Spinal cord (tissue), 10 donors: ENCODE data around the gene CEP72. TPM values are rescaled to one million over a fixed set of nuclear protein-coding genes. Genes with fewer than 3 reads are reported as not detected.
"Not testable (repeated sequence)": the region's sequence is repeated elsewhere in the genome, so short reads cannot be mapped to it uniquely, and the experiment has no call there.

Experiments
- DNase-seq, 6 donors: peaks; one replicate each; pipeline versions ENCODE4 v3.0.0 to v3.0.0-alpha.2; 2013 to 2015; ENCODE audit warnings: low spot score in 6 of 6, low read depth in 4 of 6
- H3K27ac ChIP-seq: one replicate; pipeline ENCODE4 v1.5.1; 2013; ENCODE audit warnings: low read depth, low read length, control low read depth
- H3K27me3 ChIP-seq: one replicate; pipeline ENCODE4 v1.6.1; 2013; ENCODE audit warnings: low read length; ENCODE audit not compliant: control insufficient read depth, insufficient read depth
- H3K36me3 ChIP-seq: one replicate; pipeline ENCODE4 v1.6.1; 2013; ENCODE audit warnings: low read length; ENCODE audit not compliant: control insufficient read depth, insufficient read depth
- H3K4me1 ChIP-seq: one replicate; pipeline ENCODE4 v1.6.1; 2013; ENCODE audit warnings: low read length; ENCODE audit not compliant: control insufficient read depth, insufficient read depth
- H3K4me3 ChIP-seq: one replicate; pipeline ENCODE4 v1.5.1; 2013; ENCODE audit warnings: low read depth, low read length, control low read depth
- H3K9me3 ChIP-seq: one replicate; pipeline ENCODE4 v1.6.1; 2013; ENCODE audit warnings: low read length; ENCODE audit not compliant: control insufficient read depth, insufficient read depth
- WGBS: methylation state at CpG from one replicate; pipeline ENCODE4 v1.1.5; 2013; ENCODE audit warnings: missing lambda C conversion rate; ENCODE audit not compliant: insufficient coverage; 5-methylcytosine and 5-hydroxymethylcytosine counted together
- polyA plus RNA-seq, 2 donors: library from polyadenylated mRNA; unstranded; fragments of 120-200 nt; gene quantifications; one replicate each; pipeline ENCODE4 v1.2.1, GENCODE V29; 2013; ENCODE audit not compliant: insufficient read length in 2 of 2
- total RNA-seq, 2 donors: library from RNA; depleted of rRNA in 1 of 2; stranded (reverse); fragments of 120-200 nt in 1 of 2; fragments of >200 nt in 1 of 2; gene quantifications; one replicate each; pipeline versions ENCODE4 v1.2.3 to v1.2.4, GENCODE V29; 2013 to 2014
- donor health status: healthy.

The CEP72 gene
- total and polyA plus RNA-seq, 4 donors, result 3.5 to 12.1 (median 9.1) TPM

GRCh38 chr5:693271-694041, 81.3 kb downstream of the CEP72 start, which contains the start of gene TPPP:
TSS of gene TPPP (minus strand) at chr5:693352. CDS start at chr5:678060, 15,292 bp downstream.
- peaks cover 17% of the 10 kb centered on the region for H3K4me1 ChIP-seq
- H3K9me3 ChIP-seq, H3K36me3 ChIP-seq, H3K27ac ChIP-seq: not testable (repeated sequence)
- peak in 5 of 6 donors; percentile 58 to 94 (median 84) for DNase-seq
- WGBS, result 0% methylated on average over 62 of the region's 109 CpGs
- H3K4me3 ChIP-seq, result peak within 1 kb of the TSS; percentile 41
- peaks cover 12% of the 10 kb centered on the region for H3K27me3 ChIP-seq

DNA sequence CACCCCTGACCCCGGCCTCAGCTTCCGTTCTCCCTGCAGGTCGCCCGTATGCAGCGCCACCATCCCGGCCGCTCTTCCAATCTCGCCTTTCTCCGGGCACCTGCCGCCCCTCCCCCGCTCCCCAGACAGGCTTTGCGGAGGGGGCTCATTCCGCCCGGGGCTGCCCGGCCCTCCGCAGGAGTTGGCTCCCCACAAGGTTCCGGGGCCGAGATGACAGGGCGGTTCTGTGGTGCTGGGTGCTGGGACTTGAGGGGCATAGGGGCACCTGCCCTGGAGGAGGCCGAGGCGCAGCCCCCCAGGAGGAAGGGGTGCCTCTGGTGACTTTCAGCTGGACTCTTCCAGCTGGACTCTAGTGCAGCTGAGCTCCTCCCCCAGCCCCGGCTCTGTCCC, 81.9 kb downstream of the CEP72 start:
- not testable (repeated sequence) for H3K36me3 ChIP-seq, H3K4me3 ChIP-seq, DNase-seq, H3K27ac ChIP-seq, H3K9me3 ChIP-seq
- WGBS, result 0% methylated on average over 9 of the region's 22 CpGs
- Histone ChIP-seq H3K4me1 (peaks cover 17% of the 10 kb centered on the region), H3K27me3 (peaks cover 12% of the 10 kb centered on the region)

- H3K36me3 ChIP-seq, H3K4me3 ChIP-seq, H3K27ac ChIP-seq, DNase-seq: not testable (repeated sequence)
- H3K9me3 ChIP-seq, result peaks cover 10% of the 10 kb centered on the region
- H3K27me3 ChIP-seq, result peaks cover 12% of the 10 kb centered on the region
- peaks cover 17% of the 10 kb centered on the region for H3K4me1 ChIP-seq
- WGBS, result no CpG with 5 or more reads among the region's 13 CpGs
Observed at GRCh38 chr5:695475-695874, 83.3 kb downstream of the CEP72 start.

DNA sequence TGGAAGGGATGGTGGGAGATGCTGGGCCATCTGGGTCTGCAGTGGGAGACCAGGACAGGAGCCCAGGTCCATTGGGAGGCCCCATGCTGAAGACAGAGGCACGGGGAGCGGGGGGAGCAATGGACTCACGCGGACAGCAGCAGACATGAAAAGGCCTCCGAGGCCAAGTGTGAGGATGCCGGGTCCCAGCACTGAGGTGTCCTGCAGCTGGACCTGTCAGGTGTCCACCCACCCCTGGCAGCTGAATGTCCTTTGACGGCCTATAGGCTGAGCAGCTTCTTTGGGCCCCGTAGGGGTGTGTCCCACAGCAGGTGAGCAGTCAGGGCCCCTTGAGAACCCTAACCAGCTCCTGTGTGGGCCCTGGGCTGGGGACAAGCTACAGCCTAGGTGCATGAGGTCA, 84.1 kb downstream of the CEP72 start:
- not testable (repeated sequence) for H3K27ac ChIP-seq, H3K36me3 ChIP-seq, DNase-seq, H3K4me3 ChIP-seq
- Histone ChIP-seq H3K9me3 (peaks cover 10% of the 10 kb centered on the region), H3K4me1 (peaks cover 17% of the 10 kb centered on the region), H3K27me3 (peaks cover 12% of the 10 kb centered on the region)
- 93% methylated on average over 4 of the region's 8 CpGs for WGBS

- H3K27me3 ChIP-seq, H3K36me3 ChIP-seq, H3K4me3 ChIP-seq, DNase-seq, H3K27ac ChIP-seq: not testable (repeated sequence)
- Histone ChIP-seq H3K9me3 (peaks cover 10% of the 10 kb centered on the region), H3K4me1 (peaks cover 16% of the 10 kb centered on the region)
- WGBS, result 70% methylated on average over 7 of the region's 21 CpGs
Observed at GRCh38 chr5:696753-697702, 84.9 kb downstream of the CEP72 start.

Other genes starting within 250 kb of the CEP72 start
- gene EXOC3, start 169.2 kb upstream of the CEP72 start, total RNA-seq, result 10 to 100 TPM; 29.7 to 44.2 TPM
- gene EXOC3, start 169.2 kb upstream of the CEP72 start, polyA plus RNA-seq, result 10 to 100 TPM; 61.8 to 68.6 TPM
- gene SLC9A3, start 87.9 kb upstream of the CEP72 start, total RNA-seq, result 1 to 10 TPM; 2.3 to 3.1 TPM
- gene SLC9A3, start 87.9 kb upstream of the CEP72 start, polyA plus RNA-seq, result 1 to 10 TPM; 5.6 to 7.2 TPM
- gene TPPP, start 81.0 kb downstream of the CEP72 start, total RNA-seq, result 10 to 100 TPM; 17.4 to 27.9 TPM
- 10 to 100 TPM; 57.8 to 64.0 TPM for gene TPPP, start 81.0 kb downstream of the CEP72 start, polyA plus RNA-seq
- gene ZDHHC11B, start 172.4 kb downstream of the CEP72 start, total RNA-seq, result 1 to 10 TPM; 7.3 to 7.5 TPM
- gene ZDHHC11B, start 172.4 kb downstream of the CEP72 start, polyA plus RNA-seq, result 10 to 100 TPM; 24.9 to 37.2 TPM
- gene ZDHHC11, start 238.6 kb downstream of the CEP72 start, total RNA-seq, result 10 to 100 TPM; 11.7 to 14.3 TPM
- gene ZDHHC11, start 238.6 kb downstream of the CEP72 start, polyA plus RNA-seq, result 10 to 100 TPM; 17.8 to 21.6 TPM